Hindlimb muscle (tissue), 1 donor: ENCODE measurements around the gene CUEDC1. TPM values are rescaled to one million over a fixed set of nuclear protein-coding genes. Genes with fewer than 3 reads are reported as not detected.

ENCODE experiments used
- DNase-seq: peaks from one replicate; pipeline ENCODE4 v3.0.0-alpha.2; 2013
- polyA plus RNA-seq: library from polyadenylated mRNA; unstranded; fragments of 120-200 nt; gene quantifications from one replicate; pipeline ENCODE4 v1.2.1, GENCODE V29; 2013; ENCODE audit not compliant: insufficient read length

The CUEDC1 gene
- polyA plus RNA-seq, 1 donor: 54.0 TPM

DNA sequence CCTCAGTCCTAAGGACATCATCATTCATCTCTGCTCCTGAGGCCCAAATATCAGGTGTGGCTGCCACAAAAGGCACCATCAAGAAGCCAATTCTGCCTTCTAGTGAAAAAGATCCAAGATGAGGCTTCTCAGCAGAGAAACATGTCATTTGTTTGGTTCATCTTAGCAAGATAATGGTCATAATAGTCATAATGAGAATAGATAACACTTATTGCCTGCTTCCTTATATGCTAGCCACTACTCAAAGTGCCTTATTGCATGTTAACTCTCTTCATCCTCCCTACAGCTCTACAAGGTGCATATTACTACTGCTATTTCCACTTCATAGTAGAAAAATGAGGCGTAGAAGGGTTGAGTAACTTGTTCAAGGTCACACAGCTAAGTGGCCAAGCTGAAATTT, 60.4 kb downstream of the CUEDC1 start:
- DNase-seq: no peak

DNA sequence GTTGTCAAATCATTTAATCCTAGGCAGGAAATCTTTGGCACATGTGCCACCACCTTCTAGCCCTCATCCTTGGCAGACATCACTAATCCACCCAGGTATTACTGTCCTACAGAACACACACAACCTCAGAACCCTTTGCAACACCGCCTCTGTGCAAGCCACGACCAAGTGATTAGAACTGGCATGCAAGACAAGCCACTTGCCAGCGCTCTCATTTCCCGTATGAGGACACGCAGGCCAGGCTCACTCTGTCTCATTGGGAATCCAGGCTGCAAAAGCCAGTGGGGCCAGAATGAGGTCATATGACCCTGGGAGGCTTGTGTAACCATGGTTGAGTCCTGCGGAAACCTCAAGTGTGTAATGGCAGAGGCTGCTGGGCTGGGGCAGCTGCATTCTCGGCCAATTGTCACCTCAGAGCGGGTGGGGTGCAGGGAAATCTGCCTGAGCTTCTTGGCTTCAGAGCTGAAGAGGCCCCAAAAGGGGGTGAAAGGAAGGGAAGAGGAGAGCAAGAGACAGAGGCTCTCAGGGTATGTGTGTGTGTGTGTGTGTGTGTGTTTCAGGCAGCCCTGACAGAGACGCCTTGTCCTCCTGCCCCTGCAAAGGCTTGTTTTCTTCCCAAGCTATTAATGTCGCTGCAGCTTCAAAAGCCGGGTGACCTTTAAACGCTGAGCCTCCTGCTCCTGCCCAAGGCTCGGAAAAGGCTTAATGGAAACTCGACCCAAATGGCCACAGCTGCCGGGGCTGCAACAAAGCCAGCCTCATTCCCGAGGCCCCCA, 62.2 kb downstream of the CUEDC1 start:
- DNase-seq: peak; percentile 91

GRCh38 chr17:57892146-57892819, 62.9 kb downstream of the CUEDC1 start:
- peak; percentile 89 for DNase-seq

DNA sequence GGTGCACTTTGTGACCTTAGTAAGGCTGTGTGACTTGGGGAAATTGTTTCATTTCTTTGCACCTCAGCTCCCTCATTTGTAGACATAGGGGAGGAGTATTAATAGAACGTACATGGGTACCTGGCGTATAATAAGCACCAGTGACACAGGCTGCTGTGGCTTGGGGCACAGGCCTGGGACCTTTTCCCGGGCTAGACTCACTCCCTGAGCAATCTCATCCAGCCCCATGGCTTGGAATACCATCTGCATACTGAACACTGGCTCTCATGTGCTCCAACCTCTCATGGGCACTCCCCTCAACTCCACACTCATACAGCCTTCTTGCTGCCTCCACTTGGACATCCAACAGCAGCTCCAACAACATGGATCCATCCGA, 64.4 kb downstream of the CUEDC1 start:
- no peak for DNase-seq

DNA sequence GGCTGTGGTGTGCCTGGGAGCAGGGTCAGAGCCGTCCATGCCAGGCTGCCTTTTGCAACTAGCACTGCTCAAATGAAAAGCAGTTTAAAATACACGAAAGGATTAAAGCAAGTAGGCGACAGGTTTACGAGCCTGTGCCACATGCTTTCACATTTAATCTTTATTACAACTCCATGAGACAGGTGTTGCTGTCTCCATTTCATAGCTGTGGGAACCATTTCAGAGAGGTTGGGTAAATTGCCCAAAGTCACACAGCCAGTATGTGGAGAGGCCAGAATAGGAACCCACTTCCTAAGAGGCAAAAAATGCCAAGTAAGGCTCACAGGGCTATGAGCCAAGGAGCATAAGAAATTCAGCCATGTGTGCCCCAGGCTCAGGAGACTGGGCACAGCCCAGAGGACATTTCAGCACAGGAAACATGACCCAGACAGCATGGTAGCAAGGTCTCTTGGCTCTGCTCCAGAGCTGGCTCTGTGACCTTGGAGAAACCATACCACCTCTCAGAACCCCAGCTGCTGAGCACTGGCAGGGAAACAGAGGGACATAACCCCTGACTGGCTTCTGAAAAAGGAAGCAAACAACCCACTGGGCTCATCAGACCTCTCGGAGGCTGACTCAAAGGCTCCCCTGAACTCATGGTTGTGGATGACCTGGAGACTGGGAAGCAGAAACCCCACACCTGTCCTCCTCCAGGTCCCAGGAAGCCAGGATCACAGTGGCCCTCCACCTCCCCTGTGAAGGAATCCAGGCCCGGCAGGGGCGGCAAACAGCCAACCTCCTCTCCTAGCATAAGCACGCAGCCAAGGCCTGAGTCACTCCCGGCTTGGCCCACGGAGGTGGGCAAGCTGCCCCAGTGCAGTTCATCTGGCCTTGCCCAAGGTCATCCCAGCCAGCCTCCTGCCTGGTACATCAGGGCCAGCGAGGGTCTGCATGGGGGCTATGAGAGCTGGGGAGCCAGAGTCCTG, 65.0 kb downstream of the CUEDC1 start:
- peak; percentile 73 for DNase-seq

- DNase-seq: no peak
Observed at GRCh38 chr17:57889252-57889651, 66.0 kb downstream of the CUEDC1 start.

DNA sequence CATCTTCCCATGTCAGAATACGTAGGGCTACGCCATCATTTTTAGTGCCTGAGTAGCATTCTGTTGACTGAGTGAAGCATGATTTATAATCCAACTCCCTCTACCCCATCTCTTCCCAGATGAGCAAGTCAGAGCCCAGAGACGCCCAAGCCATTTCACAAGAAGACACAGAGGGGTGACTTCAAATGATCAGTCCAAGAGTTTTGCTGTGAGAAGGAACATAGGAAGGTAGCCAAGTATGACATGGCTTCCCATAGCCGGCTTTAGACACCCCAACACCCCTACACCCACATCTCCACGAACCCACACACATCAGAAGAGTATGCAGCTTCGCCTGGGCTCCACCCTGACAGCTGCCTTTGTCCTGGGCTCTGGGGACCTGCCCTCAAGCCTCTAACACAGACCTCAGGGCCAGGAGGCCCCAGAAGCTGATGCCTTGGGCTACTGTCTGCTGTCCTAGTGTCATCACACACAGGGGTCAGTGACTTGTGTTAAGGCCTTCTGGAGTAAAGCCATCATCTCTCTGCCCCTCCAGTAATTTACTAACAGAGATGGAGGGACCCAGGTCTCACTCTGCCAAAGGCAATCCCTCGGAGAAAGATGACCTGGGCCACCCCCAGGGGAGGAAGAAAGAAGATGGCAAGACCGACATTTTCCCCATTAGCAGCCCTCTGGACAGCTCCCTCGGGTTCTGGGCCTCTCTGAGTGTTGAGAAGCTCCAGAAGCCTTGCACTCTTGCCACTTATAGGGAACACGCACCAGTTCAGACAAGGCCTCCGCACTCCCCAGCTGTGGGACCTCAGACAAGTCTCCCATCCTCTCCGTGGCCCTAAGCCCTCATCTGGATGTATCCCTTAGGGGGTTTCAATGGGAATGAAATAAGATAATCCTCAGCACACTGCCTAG, 66.6 kb downstream of the CUEDC1 start:
- DNase-seq: no peak

- DNase-seq: no peak
Observed at GRCh38 chr17:57887161-57887560, 68.1 kb downstream of the CUEDC1 start.

DNA sequence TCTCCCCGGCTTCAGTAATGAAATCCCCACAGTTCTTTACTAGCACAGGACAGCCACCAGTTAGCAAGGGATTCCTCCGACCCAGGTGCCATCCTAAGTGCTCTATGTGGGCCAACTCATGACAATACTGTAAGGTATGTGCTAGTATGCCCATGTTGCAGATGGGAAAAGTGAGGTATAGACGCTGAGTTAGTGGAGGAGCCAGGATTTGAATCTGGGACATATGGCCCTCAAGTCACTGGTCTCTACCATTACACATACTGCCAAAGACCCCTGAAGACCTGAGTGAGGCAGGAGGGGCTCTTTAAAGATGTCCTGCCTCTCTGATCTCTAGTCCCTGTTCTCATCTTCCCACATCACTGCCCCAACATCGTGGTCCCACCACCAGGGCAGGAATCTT, 69.2 kb downstream of the CUEDC1 start:
- DNase-seq: no peak

GRCh38 chr17:57885148-57885915, 69.9 kb downstream of the CUEDC1 start:
- no peak for DNase-seq

DNA sequence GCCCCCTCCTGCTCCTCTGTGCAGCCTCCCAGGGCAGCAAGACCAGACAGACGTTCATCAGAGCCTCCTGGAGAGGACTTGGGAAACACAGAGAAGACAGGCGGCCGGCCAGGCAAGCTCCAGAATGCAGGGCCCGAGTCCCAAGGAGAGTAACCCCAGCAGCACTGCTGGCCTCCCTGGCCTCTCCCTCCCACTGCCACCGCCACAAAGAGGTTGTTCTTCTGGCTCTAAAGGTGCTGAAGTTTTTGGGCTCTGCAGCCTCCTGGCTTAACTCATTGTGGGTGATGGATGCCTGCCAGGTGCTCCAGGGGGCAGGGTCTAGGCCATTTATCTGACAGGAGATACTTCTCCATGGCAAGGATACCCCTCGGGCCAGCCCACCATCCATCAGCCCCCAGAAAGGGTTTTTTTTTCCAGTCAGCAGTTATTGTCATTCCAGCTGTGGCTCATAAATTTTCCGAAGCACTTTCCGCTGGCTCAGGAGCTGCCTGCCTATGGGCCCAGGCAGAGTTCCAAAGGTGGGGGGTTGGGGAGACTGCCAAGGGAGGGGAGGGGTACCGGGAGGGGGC, 73.3 kb downstream of the CUEDC1 start:
- DNase-seq: peak; percentile 80

- peak; percentile 86 for DNase-seq
Observed at GRCh38 chr17:57881143-57881542, 74.1 kb downstream of the CUEDC1 start.

DNA sequence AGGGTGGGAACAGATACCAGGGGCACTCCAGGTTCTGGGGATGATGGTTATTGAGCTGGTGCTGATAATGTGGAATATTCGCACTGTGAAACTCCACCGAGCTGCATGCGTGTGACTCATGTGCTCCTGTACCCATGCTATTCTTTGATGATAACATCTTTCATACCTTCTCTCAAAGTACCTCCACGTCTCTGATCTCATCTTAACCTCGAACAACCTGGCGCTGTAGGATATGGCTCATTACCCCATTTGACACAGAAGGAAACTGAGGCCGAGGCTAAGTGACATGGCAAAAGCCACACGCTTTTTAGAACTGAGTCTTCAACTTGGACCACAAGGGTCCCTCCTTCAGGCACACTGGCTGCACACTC, 75.1 kb downstream of the CUEDC1 start:
- no peak for DNase-seq

DNA sequence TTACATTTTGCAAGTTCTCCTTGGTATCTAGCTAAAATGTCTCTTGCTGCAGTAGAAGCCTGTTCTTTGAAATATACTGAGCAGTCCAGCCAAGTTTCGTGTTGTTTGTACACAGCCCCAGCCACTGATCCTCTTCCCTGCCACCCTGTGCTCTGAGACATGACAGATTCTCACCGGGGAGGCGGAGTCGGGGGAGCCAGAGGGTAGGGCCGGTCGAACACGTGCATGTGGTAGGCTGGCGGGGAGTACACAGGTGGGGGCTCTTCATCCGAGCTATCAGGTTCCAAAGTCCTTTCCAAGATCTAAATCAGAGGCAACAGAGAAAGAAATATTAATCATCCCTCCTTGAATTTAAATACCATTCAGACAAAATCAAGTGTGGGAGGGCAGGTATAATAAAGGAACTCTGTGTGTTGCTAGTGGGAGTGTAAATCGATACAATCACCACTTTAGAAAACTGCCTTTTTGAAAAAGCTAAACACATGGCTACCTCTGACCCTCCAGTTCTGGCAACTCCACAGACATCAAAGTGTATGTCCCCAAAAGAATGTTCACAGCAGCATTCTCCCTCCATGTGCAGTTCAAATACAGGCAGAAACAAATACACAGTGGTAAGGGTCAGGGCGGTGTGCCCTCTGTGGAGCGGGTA, 75.7 kb downstream of the CUEDC1 start:
- no peak for DNase-seq

- no peak for DNase-seq
Observed at GRCh38 chr17:57877803-57878377, 77.3 kb downstream of the CUEDC1 start.

GRCh38 chr17:57876866-57877237, 78.4 kb downstream of the CUEDC1 start:
- no peak for DNase-seq

GRCh38 chr17:57876023-57876865, 79.0 kb downstream of the CUEDC1 start:
- no peak for DNase-seq

GRCh38 chr17:57875290-57876022, 79.8 kb downstream of the CUEDC1 start:
- peak; percentile 88 for DNase-seq
